HL-60 (cell line): ENCODE results near the gene SLC31A2.

Experiments
- DNase-seq, 2 experiments: peaks; one replicate each; pipeline ENCODE4 v3.0.0-alpha.2; 2010 to 2020; ENCODE audit warnings: low read depth in 1 of 2, low spot score in 1 of 2
- H3K27ac ChIP-seq: fragments of 250-450 bp; sonication (Bioruptor Pico); replicated peaks from 2 replicates; pipeline ENCODE4 v1.5.1; 2020; ENCODE audit warnings: mild to moderate bottlenecking, moderate library complexity
- H3K27me3 ChIP-seq: fragments of 250-450 bp; sonication (Bioruptor Pico); 2 replicates; pipeline ENCODE4 v1.5.1; 2021; ENCODE audit warnings: mild to moderate bottlenecking, moderate library complexity; ENCODE audit not compliant: insufficient read depth, poor library complexity, severe bottlenecking
- H3K4me3 ChIP-seq: replicated peaks from 2 replicates; pipeline ENCODE4 v1.5.1; 2011; ENCODE audit warnings: mild to moderate bottlenecking, control low read depth, low read length; ENCODE audit not compliant: insufficient read depth
- GABPA ChIP-seq: IDR thresholded peaks from 2 replicates; pipeline ENCODE4 v1.6.1; 2012; ENCODE audit warnings: low read depth
- POLR2AphosphoS5 ChIP-seq: IDR thresholded peaks from 2 replicates; pipeline ENCODE4 v1.6.1; 2012; ENCODE audit warnings: low read depth
- REST ChIP-seq: IDR thresholded peaks from 2 replicates; pipeline ENCODE4 v1.6.1; 2012; ENCODE audit warnings: low read depth; ENCODE audit not compliant: insufficient replicate concordance
- SPI1 ChIP-seq: IDR thresholded peaks from 2 replicates; pipeline ENCODE4 v1.6.1; 2012; ENCODE audit warnings: low read depth, mild to moderate bottlenecking, borderline replicate concordance
- TF ChIP-seq, protein P1 (sequence below): IDR thresholded peaks from one replicate; pipeline ENCODE4 v1.5.1; 2011; ENCODE audit warnings: low read length, control low read depth, inconsistent platforms; ENCODE audit not compliant: insufficient read depth

Gene SLC31A2

GRCh38 chr9:113177251-113177650 is 26.4 kb downstream of the SLC31A2 start:
- Histone ChIP-seq H3K27me3 (no peaks in the 10 kb centered on the region), H3K27ac (no peak overlapping the region), H3K4me3 (no peak overlapping the region)
- TF ChIP-seq SPI1 = no peak
- no peak for TF ChIP-seq POLR2AphosphoS5
- TF ChIP-seq GABPA = no peak
- TF ChIP-seq, protein P1, sequence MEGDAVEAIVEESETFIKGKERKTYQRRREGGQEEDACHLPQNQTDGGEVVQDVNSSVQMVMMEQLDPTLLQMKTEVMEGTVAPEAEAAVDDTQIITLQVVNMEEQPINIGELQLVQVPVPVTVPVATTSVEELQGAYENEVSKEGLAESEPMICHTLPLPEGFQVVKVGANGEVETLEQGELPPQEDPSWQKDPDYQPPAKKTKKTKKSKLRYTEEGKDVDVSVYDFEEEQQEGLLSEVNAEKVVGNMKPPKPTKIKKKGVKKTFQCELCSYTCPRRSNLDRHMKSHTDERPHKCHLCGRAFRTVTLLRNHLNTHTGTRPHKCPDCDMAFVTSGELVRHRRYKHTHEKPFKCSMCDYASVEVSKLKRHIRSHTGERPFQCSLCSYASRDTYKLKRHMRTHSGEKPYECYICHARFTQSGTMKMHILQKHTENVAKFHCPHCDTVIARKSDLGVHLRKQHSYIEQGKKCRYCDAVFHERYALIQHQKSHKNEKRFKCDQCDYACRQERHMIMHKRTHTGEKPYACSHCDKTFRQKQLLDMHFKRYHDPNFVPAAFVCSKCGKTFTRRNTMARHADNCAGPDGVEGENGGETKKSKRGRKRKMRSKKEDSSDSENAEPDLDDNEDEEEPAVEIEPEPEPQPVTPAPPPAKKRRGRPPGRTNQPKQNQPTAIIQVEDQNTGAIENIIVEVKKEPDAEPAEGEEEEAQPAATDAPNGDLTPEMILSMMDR = no peak
- TF ChIP-seq REST = no peak
- no peak for DNase-seq

GRCh38 chr9:113178087-113178486 is 27.3 kb downstream of the SLC31A2 start:
- H3K27ac ChIP-seq = no peak overlapping the region
- DNase-seq = no peak
- TF ChIP-seq POLR2AphosphoS5 (no peak), SPI1 (no peak)

GRCh38 chr9:113179839-113180238 is 29.0 kb downstream of the SLC31A2 start:
- no peak for DNase-seq
- TF ChIP-seq GABPA (no peak), SPI1 (no peak), POLR2AphosphoS5 (no peak)
- TF ChIP-seq, protein P1 = no peak
- no peak overlapping the region for H3K27ac ChIP-seq
- no peak overlapping the region for H3K4me3 ChIP-seq
- no peaks in the 10 kb centered on the region for H3K27me3 ChIP-seq

More at GRCh38 chr9:113178087-113178486, 27.3 kb downstream of the SLC31A2 start:
- H3K4me3 ChIP-seq = no peak overlapping the region
- no peaks in the 10 kb centered on the region for H3K27me3 ChIP-seq

GRCh38 chr9:113181165-113181564 is 30.4 kb downstream of the SLC31A2 start:
- TF ChIP-seq GABPA = no peak
- TF ChIP-seq POLR2AphosphoS5 = no peak
- no peak for TF ChIP-seq REST
- TF ChIP-seq SPI1 = no peak
- TF ChIP-seq, protein P1 = no peak
- no peaks in the 10 kb centered on the region for H3K27me3 ChIP-seq
- no peak for DNase-seq
- no peak overlapping the region for H3K27ac ChIP-seq
- H3K4me3 ChIP-seq = no peak overlapping the region
